Stimulated activated naive B cell treated with anti-CD40 and anti-IgM and Interleukin-4, amounts not matched to agents 10 μg/mL and 1 μg/mL and 100 μg/mL, for 72 hours (primary cell): Measurements from ENCODE around the gene UNC13D.

Experiments used
- ATAC-seq, 2 donors: fragments of 150-1000 bp; cut with Tn5 transposase; replicated peaks; 2 replicates each; pipeline ENCODE4 v1.10.0; 2021; ENCODE audit warnings: moderate library complexity in 1 of 2
- DNase-seq: peaks from one replicate; pipeline ENCODE4 v3.0.0; 2021
- H3K27ac Mint-ChIP-seq: one replicate; pipeline ENCODE4 v1.8.0; 2022; ENCODE audit warnings: mild to moderate bottlenecking, mixed read lengths
- H3K27me3 Mint-ChIP-seq, 2 donors: one replicate each; pipeline ENCODE4 v1.8.0; 2022; ENCODE audit warnings: mixed read lengths in 2 of 2
- H3K36me3 Mint-ChIP-seq, 2 donors: one replicate each; pipeline ENCODE4 v1.8.0; 2022; ENCODE audit warnings: mixed read lengths in 2 of 2, mild to moderate bottlenecking in 1 of 2
- H3K4me1 Mint-ChIP-seq, 2 donors: one replicate each; pipeline ENCODE4 v1.8.0; 2022; ENCODE audit warnings: mixed read lengths in 2 of 2, mild to moderate bottlenecking in 1 of 2
- H3K4me3 Mint-ChIP-seq, 2 donors: one replicate each; pipeline ENCODE4 v1.8.0; 2022; ENCODE audit warnings: mild to moderate bottlenecking in 2 of 2, mixed read lengths in 2 of 2, moderate library complexity in 1 of 2
- H3K9me3 Mint-ChIP-seq, 2 donors: one replicate each; pipeline ENCODE4 v1.8.0; 2022; ENCODE audit warnings: mixed read lengths in 2 of 2, mild to moderate bottlenecking in 1 of 2

Gene UNC13D

DNA sequence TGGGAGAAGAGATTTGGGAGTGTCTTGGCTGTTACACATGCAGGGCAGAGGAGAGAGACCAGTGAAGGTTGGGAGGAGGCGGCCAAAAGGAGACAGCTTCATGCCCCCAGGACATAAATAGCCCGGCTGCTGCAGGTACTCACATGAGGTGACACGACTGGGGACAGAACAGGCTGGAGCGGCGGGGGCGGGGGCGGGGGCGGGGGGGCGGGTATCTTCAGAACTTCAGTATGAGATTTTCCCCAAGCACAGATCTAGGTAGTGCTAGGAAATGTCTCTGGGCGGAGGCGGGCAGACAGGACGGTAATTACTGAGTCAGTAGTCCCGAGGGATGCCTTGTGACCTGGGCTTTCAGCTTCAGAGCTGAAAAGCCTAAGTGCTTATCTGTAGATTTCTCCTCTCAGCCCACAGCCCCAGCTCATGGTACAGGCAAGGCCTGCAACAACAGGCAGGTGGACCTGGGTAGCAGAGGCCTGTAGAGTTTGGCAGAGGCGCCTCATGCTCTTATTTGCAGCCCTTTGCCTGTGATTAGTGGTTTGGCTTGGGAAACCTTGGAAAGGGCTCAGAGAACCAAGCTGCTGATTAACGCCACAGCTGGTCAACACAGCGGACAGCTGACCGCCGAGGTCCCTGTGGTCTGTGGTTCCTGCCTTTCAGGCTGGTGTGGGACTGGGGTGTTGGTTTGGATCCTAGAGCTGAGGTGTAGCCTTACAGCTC lies 35.1 kb downstream of the UNC13D start:
- H3K4me1 Mint-ChIP-seq, result peaks cover 11 to 28% of the 10 kb centered on the region in 2 donors
- peak overlapping the region; percentile 38 to 58 for H3K4me3 Mint-ChIP-seq
- H3K27me3 Mint-ChIP-seq, result no peaks in the 10 kb centered on the region
- DNase-seq, result peak; percentile 62
- ATAC-seq, result peak; percentile 99
- peaks cover 22 to 31% of the 10 kb centered on the region in 2 donors for H3K36me3 Mint-ChIP-seq
- no peaks in the 10 kb centered on the region for H3K9me3 Mint-ChIP-seq
- peak overlapping the region; percentile 92 for H3K27ac Mint-ChIP-seq

DNA sequence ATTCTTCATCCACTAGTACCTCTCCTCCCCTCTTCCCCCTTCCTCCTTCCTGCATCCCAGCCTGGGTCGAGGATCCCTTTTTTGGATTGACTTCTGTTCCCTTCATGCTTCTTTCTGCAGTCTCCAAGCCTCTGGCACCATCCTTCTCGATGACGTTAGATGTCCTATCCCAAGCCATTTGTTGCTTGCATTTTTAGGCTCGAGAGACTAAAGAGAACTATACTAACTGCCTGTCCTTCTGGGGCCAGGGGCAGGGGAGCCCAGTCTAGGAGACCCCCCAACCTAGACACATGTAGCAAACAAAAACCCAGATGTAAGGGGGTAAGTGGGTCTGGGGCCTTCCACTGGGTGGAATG lies 35.7 kb downstream of the UNC13D start:
- H3K27me3 Mint-ChIP-seq, result no peaks in the 10 kb centered on the region
- peaks cover 17 to 27% of the 10 kb centered on the region in 2 donors for H3K36me3 Mint-ChIP-seq
- H3K27ac Mint-ChIP-seq, result peak overlapping the region; percentile 92
- H3K9me3 Mint-ChIP-seq, result no peaks in the 10 kb centered on the region
- H3K4me3 Mint-ChIP-seq, result peak overlapping the region; percentile 38 to 58
- peaks cover 13 to 33% of the 10 kb centered on the region in 2 donors for H3K4me1 Mint-ChIP-seq
- peak in 1 of 2 donors; percentile 13 for ATAC-seq
- no peak for DNase-seq

DNA sequence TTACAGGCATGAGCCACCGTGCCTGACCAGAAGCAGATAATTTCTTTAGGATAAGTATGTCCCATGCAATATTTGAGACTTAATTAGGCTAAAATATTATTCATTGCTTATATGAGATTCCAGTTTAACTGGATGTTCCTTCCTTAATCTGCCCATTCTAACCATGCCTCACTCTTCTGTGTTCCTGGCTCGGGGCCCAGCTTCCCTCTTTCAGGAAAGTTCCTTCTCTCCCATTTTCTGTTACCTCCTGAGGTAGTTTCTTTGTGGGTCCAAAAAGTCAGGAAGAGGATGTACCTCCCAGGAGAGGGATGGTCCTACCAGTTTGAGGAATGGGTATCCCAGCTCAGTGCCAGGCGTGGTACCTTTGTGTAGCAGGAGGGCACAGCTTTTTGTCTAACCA lies 36.3 kb downstream of the UNC13D start:
- no peak overlapping the region for H3K4me3 Mint-ChIP-seq
- no peaks in the 10 kb centered on the region for H3K9me3 Mint-ChIP-seq
- H3K4me1 Mint-ChIP-seq, result peaks cover 16 to 35% of the 10 kb centered on the region in 2 donors
- peaks cover 15 to 29% of the 10 kb centered on the region in 2 donors for H3K36me3 Mint-ChIP-seq
- no peak for DNase-seq
- H3K27ac Mint-ChIP-seq, result no peak overlapping the region
- no peak for ATAC-seq
- H3K27me3 Mint-ChIP-seq, result no peaks in the 10 kb centered on the region

DNA sequence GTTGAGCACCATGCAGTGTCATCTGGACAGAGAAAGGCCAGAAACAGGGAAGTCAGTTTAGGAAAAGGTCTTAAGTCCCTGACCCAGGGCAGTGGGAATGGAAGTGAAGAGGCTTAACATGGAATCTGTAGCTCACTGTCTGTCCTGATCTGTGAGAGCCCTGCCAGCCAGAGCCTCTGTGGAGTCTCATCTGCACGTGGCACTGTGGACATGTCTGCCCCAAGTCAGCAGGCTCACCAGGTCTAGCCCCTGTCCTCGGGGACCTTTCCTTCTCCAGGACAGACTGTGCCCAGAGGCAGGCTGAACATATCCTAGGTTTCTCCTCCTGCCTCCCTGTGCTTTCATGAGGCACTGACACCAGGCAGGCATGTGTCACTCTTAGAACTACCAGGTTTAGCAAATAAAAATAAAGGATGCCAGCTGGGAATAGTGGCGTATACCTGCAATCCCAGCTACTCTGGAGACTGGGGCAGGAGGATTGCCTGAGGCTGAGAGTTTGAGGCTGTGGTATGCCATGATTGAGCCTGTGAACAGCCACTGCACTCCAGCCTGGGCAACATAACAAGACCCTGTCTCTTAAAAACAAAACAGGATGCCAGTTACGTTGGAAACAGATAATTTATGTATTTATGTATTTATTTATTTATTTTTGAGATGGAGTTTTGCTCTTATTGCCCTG lies 37.2 kb downstream of the UNC13D start:
- no peaks in the 10 kb centered on the region for H3K27me3 Mint-ChIP-seq
- no peaks in the 10 kb centered on the region for H3K9me3 Mint-ChIP-seq
- H3K36me3 Mint-ChIP-seq, result peaks cover 7 to 23% of the 10 kb centered on the region in 2 donors
- no peak overlapping the region for H3K4me3 Mint-ChIP-seq
- H3K4me1 Mint-ChIP-seq, result peaks cover 16 to 35% of the 10 kb centered on the region in 2 donors
- no peak overlapping the region for H3K27ac Mint-ChIP-seq
- ATAC-seq (no peak), DNase-seq (no peak)

DNA sequence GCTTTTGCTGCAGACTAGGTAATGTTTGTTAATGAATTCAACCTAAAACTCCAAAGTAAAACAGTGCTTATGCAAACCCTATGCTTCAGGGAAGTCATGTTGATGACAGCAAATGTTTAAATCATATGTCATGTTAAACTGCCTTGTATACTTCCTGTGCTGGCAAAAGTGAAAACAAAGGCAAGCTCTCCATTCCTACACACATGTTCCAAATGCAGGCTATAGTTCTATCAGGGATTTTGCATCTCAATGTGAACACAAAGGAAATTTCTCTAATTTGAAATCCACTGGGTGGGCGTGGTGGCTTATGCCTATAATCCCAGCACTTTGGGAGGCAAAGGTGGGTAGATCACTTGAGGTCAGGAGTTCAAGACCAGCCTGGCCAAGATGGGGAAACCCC lies 40.3 kb downstream of the UNC13D start:
- H3K36me3 Mint-ChIP-seq, result peaks cover 11 to 27% of the 10 kb centered on the region in 2 donors

DNA sequence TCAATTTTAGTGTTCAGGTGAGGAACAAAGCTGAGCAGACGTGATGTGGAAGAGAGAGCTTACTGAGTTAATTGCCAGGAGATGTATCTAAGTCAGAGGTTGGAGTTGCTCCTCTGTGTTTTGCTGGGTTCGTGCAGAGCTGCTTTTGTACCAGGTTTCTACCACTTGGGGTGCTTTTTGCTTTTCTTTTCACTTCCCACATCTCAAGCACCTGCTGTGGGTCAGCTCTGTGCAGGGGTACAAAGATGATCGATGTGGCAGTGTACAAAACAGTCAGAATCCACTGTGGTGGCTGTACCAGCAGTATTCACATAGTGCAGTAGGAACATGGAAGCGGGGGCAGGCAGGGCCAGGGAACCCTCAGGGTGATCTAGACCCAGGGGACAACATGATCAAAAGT lies 44.8 kb downstream of the UNC13D start:
- peak overlapping the region; percentile 40 for H3K27ac Mint-ChIP-seq

More for the DNA sequence above, 40.3 kb downstream of the UNC13D start:
- ATAC-seq (no peak), DNase-seq (no peak)
- Mint-ChIP-seq H3K27ac (no peak overlapping the region), H3K4me1 (peaks cover 15 to 35% of the 10 kb centered on the region in 2 donors), H3K27me3 (no peaks in the 10 kb centered on the region), H3K4me3 (no peak overlapping the region), H3K9me3 (no peaks in the 10 kb centered on the region)

DNA sequence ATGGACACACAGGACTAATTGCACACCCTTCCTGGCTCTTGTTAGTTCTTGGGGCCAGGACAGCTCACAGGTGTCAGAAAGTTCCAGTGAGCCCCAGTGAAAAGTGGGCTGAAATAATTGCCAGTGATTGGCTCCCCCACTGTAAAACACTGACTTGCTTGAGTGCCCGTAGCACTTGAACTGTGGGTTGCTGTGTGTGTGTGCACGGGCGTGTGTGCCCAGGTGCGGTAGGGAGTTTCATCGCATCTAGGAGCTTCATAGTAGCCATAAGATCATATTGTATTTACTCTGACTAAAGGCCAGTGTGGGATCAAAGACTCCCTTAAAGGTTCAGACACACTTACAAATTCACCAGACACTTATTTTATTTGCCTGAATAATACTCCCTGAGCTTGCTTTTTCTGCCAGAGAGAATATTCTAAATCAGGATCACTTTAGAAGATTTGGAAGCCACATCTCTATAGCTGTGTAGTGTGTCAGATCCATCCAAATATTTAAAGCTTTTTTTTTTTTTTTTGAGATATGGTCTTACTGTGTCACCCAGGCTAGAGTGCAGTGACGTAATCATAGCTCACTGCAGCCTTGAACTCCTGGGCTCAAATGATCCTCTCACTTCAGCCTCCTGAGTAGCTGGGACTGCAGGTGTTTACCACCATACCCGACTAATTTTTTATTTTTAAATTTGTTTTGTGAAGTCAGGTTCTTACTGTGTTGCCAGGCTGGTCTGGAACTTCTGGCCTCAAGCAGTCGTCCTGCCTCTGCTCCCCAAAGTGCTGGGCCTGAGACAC lies 48.2 kb downstream of the UNC13D start:
- DNase-seq (no peak), ATAC-seq (no peak)
- peaks cover 15 to 30% of the 10 kb centered on the region in 2 donors for H3K4me1 Mint-ChIP-seq
- H3K27me3 Mint-ChIP-seq, result no peaks in the 10 kb centered on the region
- H3K36me3 Mint-ChIP-seq, result peaks cover 17 to 28% of the 10 kb centered on the region in 2 donors
- H3K9me3 Mint-ChIP-seq, result no peaks in the 10 kb centered on the region
- H3K27ac Mint-ChIP-seq, result no peak overlapping the region
- H3K4me3 Mint-ChIP-seq, result no peak overlapping the region

More for the DNA sequence above, 44.8 kb downstream of the UNC13D start:
- H3K9me3 Mint-ChIP-seq, result no peaks in the 10 kb centered on the region
- H3K27me3 Mint-ChIP-seq, result no peaks in the 10 kb centered on the region
- H3K4me1 Mint-ChIP-seq, result peaks cover 11 to 27% of the 10 kb centered on the region in 2 donors
- ATAC-seq, result peak; percentile 72 to 75
- no peak for DNase-seq
- peaks cover 15 to 26% of the 10 kb centered on the region in 2 donors for H3K36me3 Mint-ChIP-seq
- H3K4me3 Mint-ChIP-seq, result no peak overlapping the region

DNA sequence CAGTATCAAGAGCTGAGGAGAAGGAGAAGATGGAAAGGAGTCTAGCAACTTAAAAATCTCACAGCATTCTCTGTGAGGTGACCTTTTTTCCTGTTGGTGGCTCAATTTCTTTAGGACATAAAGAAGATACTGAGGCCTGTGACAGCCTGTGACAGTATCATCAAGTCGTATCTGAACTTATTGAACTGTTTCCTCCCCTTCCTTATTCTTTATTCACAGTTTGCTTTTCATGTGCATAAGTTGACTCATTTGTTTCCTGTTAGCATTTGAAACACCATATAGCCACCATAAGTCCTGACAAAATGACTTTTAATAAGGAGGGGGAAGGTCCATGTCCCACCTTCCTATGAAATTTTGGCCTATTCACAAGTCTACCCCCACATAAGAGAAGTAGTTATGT lies 50.7 kb downstream of the UNC13D start:
- no peak overlapping the region for H3K27ac Mint-ChIP-seq
- H3K4me1 Mint-ChIP-seq, result peaks cover 13 to 26% of the 10 kb centered on the region in 2 donors
- H3K36me3 Mint-ChIP-seq, result peaks cover 15 to 17% of the 10 kb centered on the region in 2 donors
- H3K4me3 Mint-ChIP-seq, result no peak overlapping the region
- H3K27me3 Mint-ChIP-seq, result no peaks in the 10 kb centered on the region
- ATAC-seq, result peak in 1 of 2 donors; percentile 36
- H3K9me3 Mint-ChIP-seq, result no peaks in the 10 kb centered on the region
- DNase-seq, result no peak

DNA sequence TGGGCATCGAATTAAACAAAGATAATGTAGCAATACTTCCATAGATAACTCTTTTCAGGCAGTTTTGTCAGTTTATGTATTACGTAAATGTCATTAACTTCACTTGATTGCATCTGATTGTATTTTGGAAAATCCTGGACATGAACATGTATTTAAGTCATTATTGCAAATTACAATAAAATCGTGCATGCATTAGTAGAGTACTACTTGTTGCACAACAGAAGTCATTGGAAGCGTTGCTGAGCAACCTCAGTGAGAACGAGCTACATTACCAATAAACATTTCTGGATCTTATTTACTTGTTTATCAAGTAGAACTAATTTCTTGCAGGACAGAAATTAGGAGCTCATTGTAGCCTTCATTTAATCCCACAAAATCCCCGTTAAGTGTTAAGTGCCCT lies 53.0 kb downstream of the UNC13D start:
- DNase-seq (no peak), ATAC-seq (no peak)
- Mint-ChIP-seq H3K27me3 (no peaks in the 10 kb centered on the region), H3K4me3 (no peak overlapping the region), H3K4me1 (peaks cover 17 to 35% of the 10 kb centered on the region in 2 donors), H3K27ac (no peak overlapping the region), H3K36me3 (peaks cover 15 to 17% of the 10 kb centered on the region in 2 donors), H3K9me3 (no peaks in the 10 kb centered on the region)

DNA sequence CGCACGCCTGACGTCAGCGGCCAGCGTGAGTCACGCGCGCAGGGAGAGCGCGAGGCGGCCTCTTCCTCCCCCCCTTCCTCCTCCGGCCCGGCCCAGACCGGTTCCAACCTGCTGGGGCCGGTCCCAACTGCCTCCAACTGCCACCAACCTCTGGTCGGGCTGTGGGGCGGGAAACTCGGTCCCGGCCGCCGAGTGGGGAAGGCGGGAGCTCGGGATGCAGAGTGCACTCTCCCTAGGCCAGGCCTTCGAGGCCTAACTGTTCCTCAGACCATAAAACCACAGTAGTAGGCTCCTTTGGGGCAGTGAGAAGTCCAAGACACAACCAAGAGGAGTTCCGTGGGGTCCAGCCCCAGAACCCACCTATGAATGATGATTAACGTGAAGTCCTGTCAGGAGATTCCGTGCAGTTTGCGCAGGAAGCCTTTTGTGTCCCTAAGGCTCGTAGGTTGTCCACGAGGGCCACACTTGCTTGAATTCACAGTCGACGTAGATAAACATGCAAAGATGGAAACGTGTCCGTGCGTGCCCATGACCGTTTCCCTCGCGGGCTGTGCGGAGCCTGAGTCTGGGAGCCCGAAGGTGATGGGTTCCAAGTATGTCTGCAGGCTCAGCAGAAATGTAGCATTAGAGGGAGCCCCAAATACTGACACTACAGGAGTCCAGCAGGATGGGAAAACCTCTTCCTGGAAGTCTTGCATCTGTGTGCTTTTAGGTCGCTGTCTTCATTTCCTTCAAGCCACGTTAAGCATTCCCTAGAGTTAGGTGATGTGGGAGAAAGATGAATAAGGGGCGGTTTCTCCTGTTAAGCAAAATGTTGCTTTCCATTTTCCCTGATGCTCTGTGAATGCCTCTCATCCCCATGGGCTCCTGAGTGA lies 59.0 kb downstream of the UNC13D start:
- peaks cover 7 to 19% of the 10 kb centered on the region in 2 donors for H3K36me3 Mint-ChIP-seq
- peak overlapping the region; percentile 99 for H3K27ac Mint-ChIP-seq
- DNase-seq, result peak; percentile 86
- no peaks in the 10 kb centered on the region for H3K27me3 Mint-ChIP-seq
- peaks cover 0 to 1% of the 10 kb centered on the region in 2 donors for H3K9me3 Mint-ChIP-seq
- peak; percentile 81 to 85 for ATAC-seq
- peak overlapping the region; percentile 87 to 93 for H3K4me3 Mint-ChIP-seq
- H3K4me1 Mint-ChIP-seq, result peaks cover 19 to 40% of the 10 kb centered on the region in 2 donors

DNA sequence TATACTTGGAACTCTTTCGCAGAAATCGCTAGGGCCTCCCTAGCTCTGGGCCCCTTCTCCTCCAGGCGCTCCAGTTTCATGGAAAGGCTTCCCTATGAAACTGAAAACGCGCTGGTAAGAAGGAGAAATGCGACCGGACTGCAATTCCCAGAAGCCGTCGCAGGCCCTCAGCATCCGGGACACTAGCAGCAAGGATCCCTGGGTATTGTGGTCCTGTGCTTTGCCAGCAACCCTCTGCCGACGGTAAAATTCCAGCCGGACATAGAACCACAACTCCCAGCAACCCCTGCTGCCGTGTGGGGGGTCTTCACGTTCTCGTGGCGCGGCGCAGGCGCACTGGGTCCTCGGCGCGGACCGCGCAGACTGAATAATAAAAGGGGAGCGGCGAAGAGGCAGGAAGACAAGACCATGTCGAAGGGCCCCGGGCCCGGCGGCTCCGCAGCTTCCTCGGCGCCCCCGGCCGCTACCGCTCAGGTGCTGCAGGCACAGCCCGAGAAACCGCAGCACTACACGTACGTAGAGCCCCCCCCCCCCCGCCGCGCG lies 59.7 kb downstream of the UNC13D start, which contains the start of gene UNK:
Gene UNK (plus strand): TSS at position 334 of the 543 bp plus-strand sequence. CDS start 75 bp downstream, at position 409.
- peaks cover 0 to 1% of the 10 kb centered on the region in 2 donors for H3K9me3 Mint-ChIP-seq
- H3K4me1 Mint-ChIP-seq, result peaks cover 22 to 43% of the 10 kb centered on the region in 2 donors
- H3K27ac Mint-ChIP-seq, result peak within 1 kb of the TSS; percentile 99
- peaks cover 3% of the 10 kb centered on the region in 2 donors for H3K27me3 Mint-ChIP-seq
- DNase-seq, result peak; percentile 95
- peaks cover 6 to 22% of the 10 kb centered on the region in 2 donors for H3K36me3 Mint-ChIP-seq
- ATAC-seq, result peak; percentile 75 to 80
- H3K4me3 Mint-ChIP-seq, result peak within 1 kb of the TSS; percentile 87 to 93

DNA sequence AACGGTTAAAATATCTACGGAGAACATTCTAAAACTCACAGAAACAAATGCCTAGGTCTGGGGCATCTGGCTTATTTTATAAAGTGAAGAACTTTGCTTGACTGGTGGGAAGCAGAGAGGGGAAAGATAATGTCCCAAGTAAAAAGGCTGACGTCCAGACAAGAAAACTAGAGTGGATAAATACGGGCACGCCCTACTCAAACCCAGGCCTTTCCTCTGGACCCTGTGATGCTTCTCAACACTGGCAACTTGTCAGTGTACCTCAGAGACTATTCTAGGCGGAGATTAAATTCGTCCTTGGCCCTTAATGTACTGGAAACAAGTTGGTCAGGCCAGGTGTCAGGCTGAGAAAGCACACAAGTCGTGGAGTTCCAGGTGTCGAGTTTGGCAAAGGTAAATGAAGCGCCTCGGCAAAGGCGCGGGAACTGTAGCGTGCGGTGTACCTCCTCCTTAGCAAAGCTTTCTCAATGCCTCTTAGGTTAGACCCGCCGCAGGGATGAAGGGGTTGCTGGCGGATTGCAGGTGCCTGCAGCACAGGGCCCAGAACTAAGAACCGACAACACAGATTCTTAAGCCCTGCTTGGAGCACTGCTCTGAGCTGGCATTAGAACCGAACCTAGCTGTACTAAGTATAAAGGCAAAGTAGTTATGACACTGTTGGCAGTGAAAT lies 60.3 kb downstream of the UNC13D start:
- peak; percentile 1 for ATAC-seq
- no peak for DNase-seq
- Mint-ChIP-seq H3K9me3 (peaks cover 0 to 1% of the 10 kb centered on the region in 2 donors), H3K4me3 (peak overlapping the region; percentile 87 to 93), H3K27ac (peak overlapping the region; percentile 99), H3K36me3 (peaks cover 8 to 25% of the 10 kb centered on the region in 2 donors), H3K4me1 (peaks cover 23 to 45% of the 10 kb centered on the region in 2 donors), H3K27me3 (peaks cover 5 to 6% of the 10 kb centered on the region in 2 donors)
